HG02852 (cell line): Measurements from ENCODE around the gene DMWD.
"Not testable (repeated sequence)": the region's sequence is repeated elsewhere in the genome, so short reads cannot be mapped to it uniquely, and the experiment has no call there.

Experiments used
- ATAC-seq: cut with Tn5 transposase; IDR thresholded peaks from one replicate; pipeline ENCODE4 v1.9.1; 2021; ENCODE audit warnings: mild to moderate bottlenecking, moderate library complexity; ENCODE audit not compliant: unreplicated experiment

Gene DMWD

GRCh38 chr19:45753548-45753947 lies 39.1 kb downstream of the DMWD start:
- ATAC-seq = no peak

- no peak for ATAC-seq
Observed at GRCh38 chr19:45752639-45753038, 40.0 kb downstream of the DMWD start.

GRCh38 chr19:45751483-45751882 lies 41.2 kb downstream of the DMWD start:
- not testable (repeated sequence) for ATAC-seq

DNA sequence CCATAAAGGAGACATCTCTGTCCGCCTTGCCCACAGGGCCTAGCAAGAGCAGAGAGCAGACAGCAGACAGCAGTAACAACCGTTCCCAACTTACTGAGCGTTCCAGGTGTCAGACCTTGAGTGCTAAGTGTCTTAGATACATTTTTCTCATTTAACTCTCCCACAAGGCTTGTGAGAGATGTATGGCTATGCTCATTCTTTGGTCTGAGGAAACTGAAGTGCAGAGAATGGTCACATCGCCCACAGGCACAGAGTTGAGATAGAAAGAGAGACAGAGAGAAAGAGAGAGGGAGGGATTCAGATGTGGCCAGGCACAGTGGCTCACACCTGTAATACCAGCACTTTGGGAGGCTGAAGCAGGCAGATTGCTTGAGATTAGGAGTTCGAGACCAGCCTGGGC lies 45.1 kb downstream of the DMWD start:
- ATAC-seq = no peak

GRCh38 chr19:45746866-45747265 lies 45.8 kb downstream of the DMWD start:
- ATAC-seq = no peak

- ATAC-seq = no peak
Observed at GRCh38 chr19:45745606-45746005, 47.0 kb downstream of the DMWD start.

GRCh38 chr19:45742969-45743368 lies 49.7 kb downstream of the DMWD start:
- no peak for ATAC-seq

- ATAC-seq = no peak
Observed at GRCh38 chr19:45739498-45740439, 52.9 kb downstream of the DMWD start.

GRCh38 chr19:45733160-45733810 lies 59.4 kb downstream of the DMWD start, which contains the start of gene MEIOSIN:
Gene MEIOSIN, plus strand, starts transcription at chr19:45733439. Its CDS starts 1,938 bp downstream, at chr19:45735377.
- no peak for ATAC-seq
